GM18511 (cell line): Measurements from ENCODE around the gene PHF24.
"Not testable (repeated sequence)": the region's sequence is repeated elsewhere in the genome, so short reads cannot be mapped to it uniquely, and the experiment has no call there.

Source experiments
- ATAC-seq: cut with Tn5 transposase; IDR thresholded peaks from one replicate; pipeline ENCODE4 v1.9.1; 2021; ENCODE audit warnings: mild to moderate bottlenecking, moderate library complexity; ENCODE audit not compliant: unreplicated experiment

PHF24 gene

DNA sequence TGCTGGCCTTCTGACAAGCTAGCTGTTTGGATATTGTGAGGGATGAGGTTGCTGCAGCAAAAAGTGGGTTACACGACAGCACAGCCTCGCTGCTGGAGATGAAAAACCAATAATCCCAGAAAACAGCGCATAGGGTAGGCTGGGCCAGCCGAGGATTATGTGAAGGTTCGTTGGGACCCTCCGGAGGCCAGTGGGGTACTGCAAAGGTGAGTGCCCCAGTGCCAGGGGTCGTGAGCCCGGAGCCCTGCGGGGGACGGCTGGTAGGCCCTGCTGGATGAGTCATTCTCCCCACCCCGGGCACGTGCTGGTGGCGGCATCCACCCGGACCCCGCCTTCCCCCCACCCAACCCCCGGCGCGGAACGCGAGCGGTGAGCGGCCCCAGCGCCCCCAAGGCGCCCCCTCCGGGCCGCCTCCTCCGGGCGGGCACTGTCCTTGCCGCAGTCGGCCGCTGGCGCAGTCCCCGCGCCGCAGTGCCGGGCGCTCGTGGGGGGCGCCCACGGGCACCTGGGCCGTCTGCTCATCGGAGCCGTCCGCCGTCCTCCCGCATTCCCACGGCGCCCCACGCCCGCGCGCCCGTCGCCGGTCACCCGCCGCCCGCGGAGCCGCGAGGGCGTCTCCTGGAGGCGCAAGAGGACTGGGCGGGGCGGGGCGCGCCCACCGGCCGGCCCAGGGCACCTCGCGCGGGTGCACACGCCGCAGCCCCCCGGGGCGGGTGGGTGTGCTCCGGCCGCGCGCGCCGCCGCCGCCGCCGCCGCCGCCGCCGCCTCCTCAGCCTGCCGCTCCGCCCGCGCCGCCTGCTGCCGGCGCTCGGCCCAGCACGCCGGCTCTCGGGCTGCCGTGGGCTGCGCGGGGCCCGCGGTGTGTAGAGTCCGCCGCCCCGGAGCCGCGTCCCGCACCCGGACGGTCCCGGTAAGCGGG lies at the start of gene PHF24:
PHF24 (plus strand) TSS at position 794 of the 919 bp plus-strand sequence. CDS start 13,014 bp downstream, outside the sequence.
- no peak for ATAC-seq

DNA sequence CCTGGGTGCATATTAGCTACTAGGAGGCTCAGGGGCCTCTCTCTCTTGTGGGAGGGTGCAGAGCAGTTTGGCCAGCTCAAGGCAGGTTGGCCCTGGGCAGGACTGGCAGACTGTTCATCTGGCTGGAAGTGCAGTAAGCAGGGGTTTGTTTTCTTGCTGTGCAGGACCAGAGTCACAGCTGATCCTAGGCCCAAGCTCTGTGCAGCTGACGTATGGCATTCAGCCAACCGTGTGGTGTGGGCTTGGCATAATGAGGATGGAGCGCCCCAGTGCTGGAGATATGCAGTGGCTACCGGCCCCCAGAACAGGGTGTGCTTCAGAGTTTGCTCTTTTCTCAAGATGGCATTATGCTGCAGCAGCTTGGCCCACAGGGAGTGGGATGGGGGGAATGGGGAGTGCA lies 31.0 kb upstream of the PHF24 start:
- ATAC-seq = no peak

DNA sequence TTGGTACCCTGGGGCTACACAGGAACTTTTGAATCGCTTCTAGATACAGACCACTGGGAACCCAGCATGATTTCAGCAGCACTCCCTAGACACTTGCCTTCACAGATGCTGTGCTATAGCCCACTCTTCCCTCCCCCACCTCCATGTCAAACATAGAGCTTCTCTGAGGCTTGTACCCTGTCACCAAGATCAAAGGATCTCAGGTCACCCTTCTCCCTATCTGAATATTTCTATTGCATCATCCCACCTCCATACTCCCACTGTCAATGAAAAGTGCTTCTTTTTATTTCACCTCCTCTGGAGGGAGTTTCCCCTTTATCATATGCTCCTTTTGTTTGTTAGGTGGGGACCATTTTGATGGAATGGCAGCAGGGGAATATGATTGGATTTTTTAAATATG lies 29.2 kb upstream of the PHF24 start:
- ATAC-seq = no peak

DNA sequence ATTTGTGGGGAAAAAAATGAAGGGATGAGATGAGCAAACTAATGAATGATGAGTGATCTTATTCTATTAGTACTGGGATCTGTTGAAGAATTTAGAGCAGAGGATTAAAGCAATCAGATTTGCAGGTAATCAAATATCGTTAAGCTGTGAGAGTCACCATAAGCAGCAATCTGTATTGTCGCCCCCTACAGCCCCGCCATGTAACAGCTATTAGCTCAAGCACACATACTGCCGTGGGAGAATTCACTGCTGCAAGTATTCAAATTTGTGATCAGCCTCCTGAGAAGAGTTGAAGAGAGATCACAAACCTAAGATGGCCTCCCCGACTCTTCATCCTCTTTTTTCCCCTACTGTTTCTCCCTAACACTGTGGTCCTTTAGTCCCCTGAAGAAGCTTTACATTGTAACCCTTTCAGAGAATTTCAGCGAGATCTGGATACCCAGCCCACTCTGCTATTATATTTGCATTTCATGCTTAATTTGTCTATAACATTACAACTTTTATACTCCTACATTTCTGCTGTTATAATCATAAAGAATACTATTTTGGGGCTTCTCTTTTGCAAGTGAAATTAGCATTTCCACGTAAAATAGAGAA lies 28.5 kb upstream of the PHF24 start:
- ATAC-seq = no peak

DNA sequence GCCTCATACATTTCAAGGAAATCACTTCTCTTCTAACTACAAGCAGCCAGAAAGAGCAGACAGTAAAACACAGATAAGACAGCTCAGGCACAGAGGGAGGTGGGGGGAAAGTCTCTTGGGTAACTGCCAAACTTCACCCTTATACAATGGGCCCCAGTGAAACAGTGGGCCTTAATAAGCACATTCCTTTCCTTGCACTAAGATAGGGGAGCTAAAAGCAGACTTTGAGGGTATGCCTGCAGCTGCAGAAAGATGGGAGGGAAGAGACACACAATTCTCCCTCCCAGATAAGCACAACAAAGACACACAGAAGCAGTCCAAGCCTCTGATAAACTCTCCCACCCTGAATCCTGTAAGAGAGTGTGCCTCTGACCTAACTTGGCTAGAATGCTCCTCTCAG lies 18.1 kb upstream of the PHF24 start:
- not testable (repeated sequence) for ATAC-seq

DNA sequence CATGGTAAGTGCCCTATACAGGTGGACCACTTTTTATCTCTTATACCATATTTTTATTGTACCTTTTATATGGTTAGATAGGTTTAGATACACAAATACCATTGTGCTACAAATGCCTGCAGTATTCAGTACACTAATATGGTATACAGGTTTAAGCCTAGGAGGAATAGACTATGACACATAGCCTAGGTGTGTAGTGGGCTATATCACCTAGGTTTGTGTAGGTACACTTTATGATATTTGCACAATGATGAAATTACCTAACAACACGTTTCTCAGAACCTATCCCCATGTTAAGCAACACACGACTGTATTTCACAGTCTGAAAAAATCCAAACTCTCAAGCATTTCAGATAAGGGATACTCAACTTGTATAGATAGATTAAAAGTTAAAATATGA lies 9.6 kb upstream of the PHF24 start:
- no peak for ATAC-seq

DNA sequence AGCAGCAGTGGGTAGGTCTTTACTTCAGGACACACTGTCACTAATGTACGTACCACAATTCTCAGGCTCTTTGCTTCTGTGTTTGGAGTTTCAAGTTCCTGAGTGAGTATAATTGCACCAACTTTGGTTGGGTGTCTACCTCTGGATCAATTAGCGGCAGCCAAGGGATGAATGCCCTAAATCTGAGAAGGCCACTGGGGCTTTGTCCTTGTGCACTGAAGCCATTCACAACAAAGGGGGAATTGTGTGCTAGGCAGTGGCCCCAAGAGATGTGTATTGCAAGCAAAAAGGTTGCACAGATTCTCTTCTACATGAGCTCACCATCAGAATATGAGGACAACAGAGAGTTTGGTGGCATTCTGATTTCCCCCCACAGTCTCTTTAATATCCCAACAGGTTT lies 3.9 kb upstream of the PHF24 start:
- ATAC-seq = no peak

DNA sequence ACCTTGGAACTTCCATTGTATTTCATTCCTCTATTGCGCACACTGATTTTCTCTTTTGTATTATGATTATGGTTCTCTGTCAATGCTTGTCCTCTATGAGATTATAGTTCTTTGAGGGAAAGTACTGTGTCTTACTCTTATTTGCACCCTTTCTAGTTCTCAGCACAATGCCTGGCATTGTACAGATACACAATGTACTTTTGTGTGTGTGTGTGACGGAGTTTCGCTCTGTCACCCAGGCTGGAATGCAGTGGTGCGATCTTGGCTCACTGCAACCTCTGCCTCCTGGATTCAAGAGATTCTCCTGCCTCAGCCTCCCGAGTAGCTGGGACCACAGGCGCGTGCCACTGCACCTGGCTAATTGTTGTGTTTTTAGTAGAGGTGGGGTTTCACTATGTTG lies 2.0 kb upstream of the PHF24 start:
- ATAC-seq = not testable (repeated sequence)

DNA sequence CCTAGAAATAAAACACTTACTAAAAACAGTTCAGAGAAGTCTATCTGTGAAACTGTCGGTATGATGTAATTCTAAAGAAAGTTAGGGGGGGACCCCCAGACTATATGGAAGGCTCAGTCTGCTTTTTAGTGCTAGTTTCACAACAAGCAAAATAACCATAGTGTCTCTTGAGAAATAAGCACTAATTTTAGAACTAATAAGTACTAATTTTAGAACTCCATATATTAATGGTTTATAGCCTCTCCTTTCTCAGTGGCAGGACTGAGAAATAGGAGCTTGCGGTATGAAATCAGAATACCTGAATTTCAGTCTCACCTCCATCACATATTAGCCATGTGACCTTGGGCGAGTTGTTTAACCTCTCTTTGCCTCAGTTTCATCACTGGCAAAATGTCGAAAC lies 1.4 kb upstream of the PHF24 start:
- no peak for ATAC-seq

DNA sequence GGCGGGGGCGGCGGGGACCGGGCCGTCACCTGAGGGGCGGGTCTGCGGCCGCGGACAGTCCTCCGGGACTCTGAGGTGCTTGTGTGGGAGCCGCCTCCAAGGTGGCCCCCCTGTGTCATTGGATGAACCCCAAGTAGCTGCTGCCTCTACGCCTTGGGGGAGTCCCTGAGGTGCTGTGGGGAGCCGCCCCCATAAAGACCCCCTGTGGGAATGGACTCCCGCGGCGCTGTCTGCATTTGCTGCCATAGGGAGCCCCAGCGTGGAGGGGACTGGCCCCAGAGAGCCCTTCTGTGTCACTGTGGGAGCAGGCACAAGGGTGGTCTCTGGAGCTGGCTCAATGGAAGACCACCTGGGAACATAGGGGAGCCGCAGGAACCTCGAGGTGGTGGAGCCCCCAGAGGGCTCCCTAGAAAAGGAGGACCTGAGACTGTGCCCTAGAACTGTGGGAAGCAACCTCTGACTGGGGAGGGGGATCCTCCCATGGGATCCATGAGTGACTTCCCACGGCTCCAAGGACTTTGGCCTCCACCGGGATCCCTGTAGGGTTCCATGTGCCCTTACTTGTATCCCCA lies 412 bp downstream of the PHF24 start:
- ATAC-seq = no peak

DNA sequence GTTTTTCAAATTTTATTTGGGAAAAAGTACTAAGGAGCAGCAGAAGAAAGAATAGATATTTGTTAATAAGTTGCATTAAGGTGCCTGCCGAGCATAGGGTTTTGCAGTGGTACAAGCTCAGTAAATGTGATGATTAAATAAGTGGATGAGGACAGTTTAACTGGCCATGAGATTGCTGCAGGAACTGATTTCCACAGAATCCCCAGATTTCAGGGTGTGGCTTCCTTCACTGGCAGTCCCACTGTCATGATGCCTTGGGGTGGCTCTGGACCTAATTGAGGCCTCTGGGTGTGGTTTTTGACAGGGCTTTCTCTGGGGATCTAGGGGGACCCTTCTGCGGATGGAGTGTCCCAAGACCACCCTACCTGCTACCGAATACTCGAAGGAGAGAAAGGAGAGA lies 1.4 kb downstream of the PHF24 start:
- no peak for ATAC-seq

DNA sequence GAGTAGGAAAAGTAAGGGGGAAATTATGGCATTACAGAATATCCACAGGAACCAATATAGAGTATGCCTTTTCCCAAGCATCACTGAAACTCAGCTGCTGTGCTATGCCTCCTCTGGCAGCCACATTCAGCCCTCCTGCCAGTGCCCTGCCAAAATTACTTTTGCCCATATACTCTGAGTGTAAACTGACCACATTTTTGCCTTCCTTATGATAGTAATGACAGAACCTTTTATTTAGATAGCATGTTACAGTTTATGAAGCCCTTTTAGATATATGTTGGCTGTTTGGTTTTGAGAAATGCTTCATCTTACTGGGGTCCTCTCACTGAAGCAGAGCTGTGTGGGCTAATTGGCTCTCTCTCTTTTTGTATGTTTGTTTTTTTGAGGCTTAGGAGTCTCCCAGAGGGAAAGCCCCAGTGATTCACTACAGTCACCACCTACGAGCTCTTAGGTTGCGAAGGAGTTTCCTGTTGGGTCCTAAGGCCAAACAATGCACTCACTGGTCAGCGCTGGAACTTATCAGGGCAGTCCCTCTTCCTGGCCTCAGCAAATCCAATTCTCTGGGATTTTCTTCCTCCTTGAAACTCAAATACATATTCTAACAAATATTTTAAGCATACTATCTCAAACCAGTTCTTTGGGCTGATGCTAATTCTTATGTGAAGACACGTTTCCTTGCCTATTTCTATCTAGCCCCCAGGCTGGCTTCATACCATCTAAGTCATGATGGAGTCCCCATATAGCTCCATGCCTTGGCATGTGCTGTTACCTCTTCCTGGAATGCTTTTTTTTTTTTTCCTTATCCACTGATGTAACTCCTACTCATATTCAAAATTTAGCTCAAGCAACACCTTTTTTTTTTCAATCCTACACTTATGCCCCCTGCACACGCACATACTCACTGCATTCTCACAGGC lies 3.7 kb downstream of the PHF24 start:
- no peak for ATAC-seq

DNA sequence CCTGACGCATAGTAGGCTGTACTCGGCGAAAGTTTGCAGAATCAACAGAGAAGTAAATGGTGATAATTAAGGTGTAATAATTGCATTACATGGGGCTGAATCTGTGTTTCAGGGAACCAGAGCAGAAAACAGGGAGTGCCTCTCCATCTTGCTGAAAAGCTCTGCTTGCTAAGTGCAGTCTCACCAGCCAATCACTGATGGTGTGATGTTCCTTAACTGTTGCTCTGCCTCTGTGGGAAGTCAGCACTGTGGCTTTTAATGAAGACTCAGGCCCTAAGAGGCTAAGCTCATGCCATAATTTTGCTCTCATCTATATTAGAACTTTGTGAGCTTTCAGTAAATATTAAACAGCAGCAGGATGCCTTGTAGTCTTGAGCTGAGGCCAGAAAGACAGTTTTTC lies 4.5 kb downstream of the PHF24 start:
- ATAC-seq = no peak

DNA sequence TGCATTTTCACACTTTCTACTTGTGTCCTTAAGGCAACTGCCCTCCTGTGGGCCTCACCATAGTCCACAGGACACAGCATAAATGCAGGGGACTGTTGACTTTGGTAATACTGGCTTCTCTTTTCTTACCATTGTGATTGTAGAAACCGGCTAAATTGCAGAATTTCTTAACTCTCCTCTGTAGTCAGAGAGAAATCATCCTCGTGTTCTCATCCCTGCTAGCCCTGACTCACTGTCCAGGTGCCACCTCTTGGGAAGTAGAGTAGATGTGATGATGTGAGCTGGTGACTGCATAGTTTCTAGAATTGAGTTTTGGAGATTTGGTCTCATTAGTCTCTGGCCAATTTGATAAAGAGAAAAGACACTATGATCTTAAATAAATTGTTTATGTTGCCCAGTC lies 5.5 kb downstream of the PHF24 start:
- no peak for ATAC-seq

DNA sequence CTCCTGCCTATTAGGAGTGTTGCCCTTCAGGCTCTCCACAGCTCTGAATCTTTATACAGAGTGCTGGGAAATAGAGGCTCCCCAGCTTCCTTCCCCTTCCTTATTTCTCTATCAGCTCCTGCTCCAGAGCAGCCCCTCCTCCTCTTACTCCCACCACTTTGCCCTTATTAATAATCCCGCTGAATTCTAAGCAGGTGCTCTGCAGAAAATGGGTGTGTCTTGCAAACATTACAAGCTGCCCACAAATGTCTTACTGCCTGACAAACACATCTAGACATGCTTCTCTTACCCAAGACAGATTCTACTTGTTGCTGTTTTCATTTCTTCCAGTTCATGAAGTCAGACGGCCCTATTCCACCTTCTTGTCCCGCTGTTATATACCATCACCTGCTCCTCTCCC lies 6.4 kb downstream of the PHF24 start:
- no peak for ATAC-seq

DNA sequence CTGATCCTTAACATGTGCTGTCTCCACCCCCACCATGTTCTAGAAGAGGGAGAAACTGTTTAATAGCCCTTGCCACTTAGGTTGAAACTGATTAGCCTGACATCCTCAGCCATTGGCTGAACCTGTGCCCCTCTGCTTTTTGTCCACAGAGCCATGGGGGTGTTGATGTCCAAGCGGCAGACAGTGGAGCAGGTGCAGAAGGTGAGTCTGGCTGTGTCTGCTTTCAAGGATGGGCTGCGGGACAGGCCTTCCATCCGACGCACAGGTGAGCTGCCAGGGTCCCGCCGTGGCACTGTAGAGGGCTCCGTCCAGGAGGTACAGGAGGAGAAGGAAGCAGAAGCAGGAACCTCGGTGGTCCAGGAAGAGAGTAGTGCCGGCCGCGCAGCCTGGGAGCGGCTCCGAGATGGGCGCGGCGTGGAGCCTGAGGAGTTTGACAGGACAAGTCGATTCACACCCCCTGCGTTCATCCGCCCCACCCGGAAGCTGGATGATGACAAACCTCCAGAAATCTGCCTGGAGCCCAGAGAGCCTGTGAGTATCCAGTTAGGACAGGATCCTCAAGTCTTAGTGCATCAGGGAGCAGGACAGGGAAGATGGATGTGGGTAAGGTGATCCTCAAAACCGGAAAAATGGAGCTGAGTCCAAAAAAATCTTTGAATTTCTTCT lies 13.2 kb downstream of the PHF24 start:
- no peak for ATAC-seq

DNA sequence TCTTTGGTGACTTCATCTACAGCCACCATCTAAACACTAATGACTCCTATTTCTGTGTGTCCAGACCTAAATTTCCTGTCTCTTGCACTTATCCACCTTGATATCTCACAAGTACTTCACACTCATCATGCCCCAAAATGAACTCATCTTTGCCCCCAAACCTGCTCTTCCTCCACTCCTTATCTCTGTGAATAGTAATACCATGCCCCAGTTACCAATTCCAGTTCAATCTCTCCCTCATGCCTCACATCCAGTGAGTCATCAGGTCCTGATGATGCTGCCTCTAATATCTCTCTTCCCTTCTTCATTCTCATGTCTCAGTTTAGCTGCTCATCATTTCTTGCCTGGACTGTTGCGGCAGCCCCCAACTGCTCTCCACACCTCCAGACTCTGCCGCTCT lies 16.6 kb downstream of the PHF24 start:
- ATAC-seq = no peak

DNA sequence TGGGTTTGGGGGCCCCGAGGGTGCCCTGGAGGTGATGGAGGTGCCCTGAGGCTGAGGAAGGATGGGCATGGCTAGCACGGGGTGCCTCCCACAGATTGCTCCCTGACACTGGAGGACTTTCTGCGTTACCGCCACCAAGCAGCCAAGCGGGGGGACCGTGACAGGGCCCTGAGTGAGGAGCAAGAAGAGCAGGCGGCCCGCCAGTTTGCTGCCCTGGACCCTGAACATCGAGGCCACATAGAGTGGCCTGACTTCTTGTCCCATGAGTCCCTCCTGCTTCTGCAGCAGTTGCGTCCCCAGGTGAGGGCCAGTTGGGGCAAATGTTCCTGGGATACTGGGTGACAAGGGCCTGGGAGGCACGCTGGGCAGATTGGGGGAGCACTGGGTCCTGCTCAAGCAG lies 18.4 kb downstream of the PHF24 start:
- ATAC-seq = no peak

DNA sequence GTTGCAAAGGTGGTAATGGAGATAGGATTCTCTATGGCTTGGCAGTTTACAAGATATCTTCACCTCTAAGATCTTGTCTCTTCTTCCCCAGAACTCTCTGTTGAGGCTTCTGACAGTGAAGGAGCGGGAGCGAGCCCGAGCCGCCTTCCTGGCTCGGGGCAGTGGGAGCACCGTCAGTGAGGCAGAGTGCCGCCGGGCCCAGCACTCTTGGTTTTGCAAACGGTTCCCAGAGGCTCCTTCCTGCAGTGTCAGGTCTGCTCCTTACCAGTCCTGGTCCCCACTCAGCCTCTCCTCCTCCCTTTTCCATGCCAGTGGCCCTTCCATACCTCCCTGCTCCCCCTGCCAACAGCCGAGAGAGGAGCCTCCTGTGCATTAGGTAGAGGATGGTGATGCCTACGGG lies 18.9 kb downstream of the PHF24 start:
- ATAC-seq = no peak

DNA sequence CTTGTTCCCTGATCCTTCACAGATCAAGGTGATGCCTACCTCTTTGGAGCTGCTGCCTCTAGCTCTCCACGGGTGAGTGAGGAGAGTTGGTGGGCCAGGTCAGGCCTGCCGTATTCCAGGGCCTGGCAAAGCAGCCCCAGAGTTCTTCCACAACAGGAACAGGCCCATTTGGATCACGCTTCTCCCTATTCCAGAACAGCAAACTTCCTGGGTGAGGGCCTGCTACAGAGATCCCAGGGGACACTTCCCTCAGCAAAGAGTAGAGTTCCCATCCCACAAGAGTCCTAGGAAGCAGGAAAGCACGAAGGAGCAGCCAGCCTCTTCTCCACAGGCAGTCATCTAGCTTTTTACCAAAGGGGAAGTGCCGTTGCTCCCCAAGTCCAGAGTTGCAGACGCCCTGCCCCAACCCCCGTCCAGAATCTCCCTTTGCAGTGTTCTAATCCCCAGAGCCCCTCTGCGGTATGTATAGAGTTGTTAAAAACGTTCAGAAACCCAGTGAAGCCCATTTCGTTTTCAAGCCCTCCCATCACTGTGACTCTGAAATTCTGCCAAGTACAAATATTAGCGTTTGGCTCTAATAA lies 22.2 kb downstream of the PHF24 start:
- no peak for ATAC-seq
